ENCODE results near the gene UGGT2.
A peak's percentile ranks its signal among the peaks of the same experiment; 100 is the strongest.

DNA sequence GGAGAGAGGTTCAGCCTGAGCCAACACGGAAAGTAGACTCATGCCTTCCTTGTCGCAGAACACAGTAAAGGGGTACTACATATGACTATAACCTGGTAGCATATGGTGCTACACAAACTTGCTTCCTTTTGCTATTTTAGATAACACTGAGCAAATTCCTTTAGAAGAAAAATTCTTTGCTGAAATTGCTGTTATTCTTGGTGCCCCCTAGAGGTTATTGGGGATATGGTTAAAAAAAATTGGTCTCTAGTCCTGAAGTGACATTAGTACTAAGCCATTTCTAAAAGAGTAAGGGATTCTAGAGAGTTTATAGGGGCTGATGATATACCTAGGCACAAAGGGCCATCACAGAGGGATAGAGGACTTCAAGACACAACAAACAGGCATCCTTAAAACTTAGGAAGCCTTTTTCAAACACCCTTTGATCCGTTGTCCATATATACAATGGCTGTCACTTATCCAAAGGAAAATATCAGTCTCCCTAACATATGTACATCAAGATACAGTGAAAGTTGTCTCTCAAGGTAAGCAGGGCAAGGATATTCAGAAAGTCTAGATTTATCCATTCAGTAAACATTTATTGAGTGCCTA lies 22.8 kb upstream of the UGGT2 start:
- TF ChIP-seq, protein P1, sequence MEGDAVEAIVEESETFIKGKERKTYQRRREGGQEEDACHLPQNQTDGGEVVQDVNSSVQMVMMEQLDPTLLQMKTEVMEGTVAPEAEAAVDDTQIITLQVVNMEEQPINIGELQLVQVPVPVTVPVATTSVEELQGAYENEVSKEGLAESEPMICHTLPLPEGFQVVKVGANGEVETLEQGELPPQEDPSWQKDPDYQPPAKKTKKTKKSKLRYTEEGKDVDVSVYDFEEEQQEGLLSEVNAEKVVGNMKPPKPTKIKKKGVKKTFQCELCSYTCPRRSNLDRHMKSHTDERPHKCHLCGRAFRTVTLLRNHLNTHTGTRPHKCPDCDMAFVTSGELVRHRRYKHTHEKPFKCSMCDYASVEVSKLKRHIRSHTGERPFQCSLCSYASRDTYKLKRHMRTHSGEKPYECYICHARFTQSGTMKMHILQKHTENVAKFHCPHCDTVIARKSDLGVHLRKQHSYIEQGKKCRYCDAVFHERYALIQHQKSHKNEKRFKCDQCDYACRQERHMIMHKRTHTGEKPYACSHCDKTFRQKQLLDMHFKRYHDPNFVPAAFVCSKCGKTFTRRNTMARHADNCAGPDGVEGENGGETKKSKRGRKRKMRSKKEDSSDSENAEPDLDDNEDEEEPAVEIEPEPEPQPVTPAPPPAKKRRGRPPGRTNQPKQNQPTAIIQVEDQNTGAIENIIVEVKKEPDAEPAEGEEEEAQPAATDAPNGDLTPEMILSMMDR (IDR thresholded peaks at IDR 0.05) = peak; percentile 24 to 58 (median 54)
- TF ChIP-seq POLR2A (IDR thresholded peaks at IDR 0.05) = no peak

Measured in adrenal gland (tissue), 5 donors.